Neural progenitor cell (in vitro differentiated cells): ENCODE results near the gene IL2RA. TPM values are rescaled to one million over a fixed set of nuclear protein-coding genes. Genes with fewer than 3 reads are reported as not detected.
"Not testable (repeated sequence)": the region's sequence is repeated elsewhere in the genome, so short reads cannot be mapped to it uniquely, and the experiment has no call there.

Experiments
- DNase-seq: peaks from one replicate; pipeline ENCODE4 v3.0.0-alpha.2; 2016; ENCODE audit warnings: low spot score
- H2AFZ ChIP-seq: fragments of 200-600 bp; sonication (generic); replicated peaks from 2 replicates; pipeline ENCODE4 v1.6.1; 2016; ENCODE audit warnings: antibody characterized with exemption
- H3F3A ChIP-seq: fragments of 200-600 bp; sonication (generic); 2 replicates; pipeline ENCODE4 v1.6.1; 2016; ENCODE audit warnings: antibody characterized with exemption, low read depth
- H3K27ac ChIP-seq: fragments of 200-600 bp; sonication (generic); 2 replicates; pipeline ENCODE4 v1.5.1; 2016; ENCODE audit warnings: mild to moderate bottlenecking
- H3K27me3 ChIP-seq: fragments of 200-600 bp; sonication (generic); 2 replicates; pipeline ENCODE4 v1.6.1; 2016; ENCODE audit warnings: mild to moderate bottlenecking, moderate library complexity
- H3K36me3 ChIP-seq: fragments of 200-600 bp; sonication (generic); 2 replicates; pipeline ENCODE4 v1.5.1; 2016
- H3K4me1 ChIP-seq: fragments of 200-600 bp; sonication (generic); 2 replicates; pipeline ENCODE4 v1.6.1; 2016; ENCODE audit warnings: mixed run types
- H3K4me2 ChIP-seq: fragments of 200-600 bp; sonication (generic); 2 replicates; pipeline ENCODE4 v1.6.1; 2016
- H3K4me3 ChIP-seq: fragments of 200-600 bp; sonication (generic); 2 replicates; pipeline ENCODE4 v1.5.1; 2016
- H3K79me2 ChIP-seq: fragments of 200-600 bp; sonication (generic); 2 replicates; pipeline ENCODE4 v1.6.1; 2016; ENCODE audit warnings: low read depth
- H3K9ac ChIP-seq: fragments of 200-600 bp; sonication (generic); 2 replicates; pipeline ENCODE4 v1.6.1; 2016
- H3K9me3 ChIP-seq: fragments of 200-600 bp; sonication (generic); 2 replicates; pipeline ENCODE4 v1.5.1; 2016; ENCODE audit warnings: low read depth
- H4K20me1 ChIP-seq: fragments of 200-600 bp; sonication (generic); 2 replicates; pipeline ENCODE4 v1.6.1; 2016; ENCODE audit warnings: low read depth
- H3K27ac Mint-ChIP-seq: 3 replicates; pipeline ENCODE4 v1.8.0; 2021; ENCODE audit warnings: mixed read lengths
- H3K27me3 Mint-ChIP-seq: 2 replicates; pipeline ENCODE4 v1.8.0; 2022; ENCODE audit warnings: low read depth, mild to moderate bottlenecking, inconsistent platforms, moderate library complexity, mixed read lengths; ENCODE audit not compliant: insufficient read depth
- H3K36me3 Mint-ChIP-seq: 3 replicates; pipeline ENCODE4 v1.8.0; 2021; ENCODE audit warnings: mixed read lengths
- H3K4me1 Mint-ChIP-seq: 3 replicates; pipeline ENCODE4 v1.8.0; 2021; ENCODE audit warnings: mixed read lengths
- H3K4me3 Mint-ChIP-seq: 3 replicates; pipeline ENCODE4 v1.8.0; 2021; ENCODE audit warnings: mild to moderate bottlenecking, moderate library complexity, mixed read lengths
- H3K9me3 Mint-ChIP-seq: 3 replicates; pipeline ENCODE4 v1.8.0; 2020; ENCODE audit warnings: mixed read lengths
- CTCF ChIP-seq: fragments of 200-600 bp; sonication (generic); IDR thresholded peaks from 2 replicates; pipeline ENCODE4 v1.5.1; 2017; ENCODE audit warnings: antibody characterized with exemption, mild to moderate bottlenecking
- EZH2 ChIP-seq: fragments of 200-600 bp; sonication (generic); IDR thresholded peaks from 2 replicates; pipeline ENCODE4 v1.6.1; 2017; ENCODE audit warnings: antibody characterized with exemption, mild to moderate bottlenecking, moderate library complexity
- EZH2phosphoT487 ChIP-seq: fragments of 200-600 bp; sonication (generic); IDR thresholded peaks from 2 replicates; pipeline ENCODE4 v1.6.1; 2017; ENCODE audit warnings: antibody characterized with exemption
- total RNA-seq: library from RNA; depleted of rRNA; stranded (reverse); fragments of >200 nt; gene quantifications from 2 replicates; pipeline ENCODE4 v1.2.3, GENCODE V29; 2015; ENCODE audit warnings: low replicate concordance

Gene IL2RA
- total RNA-seq, 1 donor from 2014 or later, result not detected

GRCh38 chr10:5963591-5963990 lies 98.6 kb downstream of the IL2RA start:
- Histone ChIP-seq H4K20me1 (no peaks in the 10 kb centered on the region), H2AFZ (no peak overlapping the region), H3K27ac (no peak overlapping the region), H3K4me1 (no peaks in the 10 kb centered on the region), H3K27me3 (no peaks in the 10 kb centered on the region), H3K9ac (no peak overlapping the region), H3F3A (no peaks in the 10 kb centered on the region), H3K36me3 (no peaks in the 10 kb centered on the region), H3K4me3 (no peak overlapping the region), H3K9me3 (no peaks in the 10 kb centered on the region), H3K79me2 (no peaks in the 10 kb centered on the region), H3K4me2 (no peak overlapping the region)
- Mint-ChIP-seq H3K4me3 (no peak overlapping the region), H3K27me3 (peaks cover 10% of the 10 kb centered on the region), H3K27ac (no peak overlapping the region), H3K36me3 (no peaks in the 10 kb centered on the region), H3K4me1 (peaks cover 2% of the 10 kb centered on the region), H3K9me3 (no peaks in the 10 kb centered on the region)
- no peak for DNase-seq
- TF ChIP-seq CTCF, result no peak
- no peak for TF ChIP-seq EZH2phosphoT487
- TF ChIP-seq EZH2, result no peak

GRCh38 chr10:5963071-5963470 lies 99.1 kb downstream of the IL2RA start:
- no peak overlapping the region for H3K4me3 Mint-ChIP-seq
- H3K36me3 Mint-ChIP-seq, result no peaks in the 10 kb centered on the region
- Histone ChIP-seq H2AFZ (peak overlapping the region; percentile 42), H3K27me3 (no peaks in the 10 kb centered on the region), H3K9ac (no peak overlapping the region), H3K4me2 (no peak overlapping the region), H3K36me3 (no peaks in the 10 kb centered on the region), H3F3A (no peaks in the 10 kb centered on the region), H3K4me1 (no peaks in the 10 kb centered on the region), H3K4me3 (no peak overlapping the region), H3K9me3 (no peaks in the 10 kb centered on the region), H4K20me1 (no peaks in the 10 kb centered on the region), H3K27ac (no peak overlapping the region), H3K79me2 (no peaks in the 10 kb centered on the region)
- no peaks in the 10 kb centered on the region for H3K4me1 Mint-ChIP-seq
- TF ChIP-seq CTCF, result no peak
- no peak for TF ChIP-seq EZH2phosphoT487
- TF ChIP-seq EZH2, result no peak
- DNase-seq, result no peak
- H3K9me3 Mint-ChIP-seq, result no peaks in the 10 kb centered on the region
- no peak overlapping the region for H3K27ac Mint-ChIP-seq
- H3K27me3 Mint-ChIP-seq, result peaks cover 10% of the 10 kb centered on the region

GRCh38 chr10:5962358-5962940 lies 99.7 kb downstream of the IL2RA start:
- H3K4me3 Mint-ChIP-seq, result not testable (repeated sequence)

GRCh38 chr10:5961405-5962100 lies 100.6 kb downstream of the IL2RA start:
- Histone ChIP-seq H3K4me3 (no peak overlapping the region), H3F3A (no peaks in the 10 kb centered on the region), H3K27ac (no peak overlapping the region), H3K9me3 (no peaks in the 10 kb centered on the region), H2AFZ (no peak overlapping the region), H3K79me2 (no peaks in the 10 kb centered on the region), H3K4me1 (no peaks in the 10 kb centered on the region), H4K20me1 (no peaks in the 10 kb centered on the region), H3K9ac (no peak overlapping the region), H3K36me3 (no peaks in the 10 kb centered on the region), H3K4me2 (no peak overlapping the region), H3K27me3 (no peaks in the 10 kb centered on the region)
- Mint-ChIP-seq H3K27ac (no peak overlapping the region), H3K27me3 (peaks cover 7% of the 10 kb centered on the region), H3K4me3 (no peak overlapping the region), H3K36me3 (no peaks in the 10 kb centered on the region), H3K4me1 (no peaks in the 10 kb centered on the region), H3K9me3 (no peaks in the 10 kb centered on the region)
- no peak for DNase-seq
- TF ChIP-seq EZH2phosphoT487 (no peak), EZH2 (no peak), CTCF (no peak)

More at GRCh38 chr10:5962358-5962940, 99.7 kb downstream of the IL2RA start:
- not testable (repeated sequence) for H3K27me3 Mint-ChIP-seq, H3K27ac Mint-ChIP-seq, DNase-seq, H3K4me3 ChIP-seq, H3K27ac ChIP-seq, H3K4me2 ChIP-seq, H3K4me1 ChIP-seq, H3K9ac ChIP-seq, H3K27me3 ChIP-seq, H4K20me1 ChIP-seq, H3K4me1 Mint-ChIP-seq, H3K9me3 Mint-ChIP-seq, H3K79me2 ChIP-seq, H3K36me3 Mint-ChIP-seq, H3F3A ChIP-seq, H3K9me3 ChIP-seq, H3K36me3 ChIP-seq
- H2AFZ ChIP-seq, result peak overlapping the region; percentile 42

GRCh38 chr10:5960973-5961275 lies 101.2 kb downstream of the IL2RA start:
- not testable (repeated sequence) for H3K9me3 Mint-ChIP-seq, H3K27ac ChIP-seq, H3K27me3 ChIP-seq, H3F3A ChIP-seq, H3K36me3 Mint-ChIP-seq, H3K4me1 Mint-ChIP-seq, H3K9me3 ChIP-seq, DNase-seq, H3K79me2 ChIP-seq, H3K4me1 ChIP-seq, H3K9ac ChIP-seq, H3K4me3 ChIP-seq, H3K27ac Mint-ChIP-seq, H3K36me3 ChIP-seq, H2AFZ ChIP-seq, H3K4me3 Mint-ChIP-seq, H4K20me1 ChIP-seq, H3K4me2 ChIP-seq
- peaks cover 11% of the 10 kb centered on the region for H3K27me3 Mint-ChIP-seq
